DOHH2 (cell line): ENCODE results near the gene LCN2.

ENCODE experiments used
- H3F3A ChIP-seq: fragments of 200-600 bp; sonication (generic), shearing (Covaris generic); 2 replicates; pipeline ENCODE4 v1.6.0; 2016; ENCODE audit warnings: antibody characterized with exemption, mild to moderate bottlenecking; ENCODE audit not compliant: control insufficient read depth, insufficient read depth
- H3K27ac ChIP-seq: fragments of 200-600 bp; sonication (generic); 2 replicates; pipeline ENCODE4 v1.5.1; 2014; ENCODE audit warnings: low read depth, mild to moderate bottlenecking, low read length, moderate library complexity
- H3K27me3 ChIP-seq: fragments of 200-600 bp; sonication (generic); 2 replicates; pipeline ENCODE4 v1.6.1; 2014; ENCODE audit warnings: mild to moderate bottlenecking, low read length, mixed read lengths; ENCODE audit not compliant: control insufficient read depth
- H3K36me3 ChIP-seq: fragments of 200-600 bp; sonication (generic); 2 replicates; pipeline ENCODE4 v1.6.1; 2014; ENCODE audit warnings: mild to moderate bottlenecking, low read length, moderate library complexity, mixed read lengths; ENCODE audit not compliant: control insufficient read depth
- H3K4me1 ChIP-seq: fragments of 200-600 bp; sonication (generic); 2 replicates; pipeline ENCODE4 v1.6.1; 2014; ENCODE audit warnings: mild to moderate bottlenecking, low read length, mixed read lengths; ENCODE audit not compliant: control insufficient read depth
- H3K4me2 ChIP-seq: fragments of 200-600 bp; sonication (generic); 2 replicates; pipeline ENCODE4 v1.6.0; 2014; ENCODE audit warnings: mild to moderate bottlenecking, low read length, moderate library complexity
- H3K4me3 ChIP-seq: fragments of 200-600 bp; sonication (generic); 2 replicates; pipeline ENCODE4 v1.5.1; 2014; ENCODE audit warnings: mild to moderate bottlenecking, low read length, mixed read lengths
- H3K79me2 ChIP-seq: fragments of 200-600 bp; sonication (generic); 2 replicates; pipeline ENCODE4 v1.6.1; 2014; ENCODE audit warnings: mild to moderate bottlenecking, low read length, mixed read lengths; ENCODE audit not compliant: control insufficient read depth
- H3K9me2 ChIP-seq: fragments of 200-600 bp; sonication (generic); replicated peaks from 2 replicates; pipeline ENCODE4 v1.6.1; 2014; ENCODE audit warnings: mild to moderate bottlenecking, low read length, mixed read lengths; ENCODE audit not compliant: control insufficient read depth
- H3K9me3 ChIP-seq: fragments of 200-600 bp; sonication (generic); 2 replicates; pipeline ENCODE4 v1.6.1; 2014; ENCODE audit warnings: antibody characterized with exemption, low read length, mixed read lengths; ENCODE audit not compliant: control insufficient read depth, insufficient read depth
- H4K20me1 ChIP-seq: fragments of 200-600 bp; sonication (generic); 2 replicates; pipeline ENCODE4 v1.6.0; 2014; ENCODE audit warnings: low read depth, mild to moderate bottlenecking, antibody characterized with exemption, low read length, moderate library complexity; ENCODE audit not compliant: control insufficient read depth, insufficient read depth
- EZH2phosphoT487 ChIP-seq: fragments of 200-600 bp; sonication (generic); IDR thresholded peaks from 2 replicates; pipeline ENCODE4 v1.6.1; 2017; ENCODE audit warnings: borderline replicate concordance, mild to moderate bottlenecking, antibody characterized with exemption, low read length, moderate library complexity, mixed read lengths
- TF ChIP-seq, protein P1 (sequence below): fragments of 200-600 bp; sonication (generic); IDR thresholded peaks from one replicate; pipeline ENCODE4 v1.5.1; 2014; ENCODE audit warnings: antibody characterized with exemption, mild to moderate bottlenecking, low read depth, low read length; ENCODE audit not compliant: poor library complexity, severe bottlenecking

LCN2 gene

GRCh38 chr9:128143525-128144238 is 5.6 kb upstream of the LCN2 start:
- Histone ChIP-seq H3K27me3 (0 out of 2 replicates have a peak, but pooled peaks cover 2% of the 10 kb centered on the region), H3K4me2 (no peak overlapping the region), H3K27ac (no peak overlapping the region), H4K20me1 (no peaks in the 10 kb centered on the region), H3K79me2 (no peaks in the 10 kb centered on the region), H3K4me3 (no peak overlapping the region), H3K4me1 (no peaks in the 10 kb centered on the region), H3F3A (no peaks in the 10 kb centered on the region), H3K9me3 (no peaks in the 10 kb centered on the region), H3K36me3 (no peaks in the 10 kb centered on the region), H3K9me2 (no peaks in the 10 kb centered on the region)
- TF ChIP-seq EZH2phosphoT487: no peak
- TF ChIP-seq, protein P1, sequence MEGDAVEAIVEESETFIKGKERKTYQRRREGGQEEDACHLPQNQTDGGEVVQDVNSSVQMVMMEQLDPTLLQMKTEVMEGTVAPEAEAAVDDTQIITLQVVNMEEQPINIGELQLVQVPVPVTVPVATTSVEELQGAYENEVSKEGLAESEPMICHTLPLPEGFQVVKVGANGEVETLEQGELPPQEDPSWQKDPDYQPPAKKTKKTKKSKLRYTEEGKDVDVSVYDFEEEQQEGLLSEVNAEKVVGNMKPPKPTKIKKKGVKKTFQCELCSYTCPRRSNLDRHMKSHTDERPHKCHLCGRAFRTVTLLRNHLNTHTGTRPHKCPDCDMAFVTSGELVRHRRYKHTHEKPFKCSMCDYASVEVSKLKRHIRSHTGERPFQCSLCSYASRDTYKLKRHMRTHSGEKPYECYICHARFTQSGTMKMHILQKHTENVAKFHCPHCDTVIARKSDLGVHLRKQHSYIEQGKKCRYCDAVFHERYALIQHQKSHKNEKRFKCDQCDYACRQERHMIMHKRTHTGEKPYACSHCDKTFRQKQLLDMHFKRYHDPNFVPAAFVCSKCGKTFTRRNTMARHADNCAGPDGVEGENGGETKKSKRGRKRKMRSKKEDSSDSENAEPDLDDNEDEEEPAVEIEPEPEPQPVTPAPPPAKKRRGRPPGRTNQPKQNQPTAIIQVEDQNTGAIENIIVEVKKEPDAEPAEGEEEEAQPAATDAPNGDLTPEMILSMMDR: no peak

DNA sequence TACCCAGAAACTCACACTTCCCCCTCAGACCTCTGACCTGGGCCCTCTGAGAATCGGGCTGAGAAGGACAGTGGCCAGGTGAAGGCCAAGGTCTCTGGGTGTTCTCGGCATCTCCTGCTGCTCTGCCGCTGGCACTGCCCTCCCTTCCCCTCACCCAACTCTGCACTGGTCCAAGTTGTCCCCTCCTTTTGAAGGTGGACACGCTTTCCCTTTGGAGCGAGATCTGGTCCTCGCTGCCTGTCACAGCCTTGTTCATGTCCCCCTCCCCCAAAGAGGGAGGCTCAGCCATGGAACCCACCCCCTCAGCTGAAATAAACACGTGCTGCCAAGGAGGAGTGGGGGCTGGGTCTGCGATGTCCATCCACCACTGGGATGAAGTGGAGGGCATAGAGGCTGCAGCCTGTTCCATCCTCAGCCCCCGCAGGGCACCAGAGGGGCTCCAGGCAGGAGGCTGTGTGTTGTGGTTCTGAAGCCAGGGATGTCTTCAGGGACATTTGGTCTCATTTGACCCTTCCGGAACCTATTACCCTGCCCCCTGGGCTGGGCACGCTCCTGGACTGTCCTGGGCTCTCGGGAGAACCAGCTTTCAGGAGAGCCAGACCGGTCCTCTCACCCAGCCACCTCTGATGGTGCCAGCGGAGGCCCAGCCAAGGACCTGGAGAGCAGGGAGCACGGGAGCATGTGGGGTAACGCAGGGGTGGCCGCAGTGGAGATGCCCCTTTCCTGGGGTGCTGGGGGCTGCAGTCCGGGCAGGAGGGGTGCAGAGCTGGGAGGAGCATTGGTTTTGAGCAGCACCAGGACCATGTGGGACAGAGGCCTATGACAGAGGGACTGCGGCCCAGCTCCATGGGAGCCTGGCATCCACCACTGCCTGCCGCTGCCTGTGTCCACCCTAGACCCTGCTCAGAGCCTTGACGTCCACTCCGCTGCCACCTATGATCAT is 4.7 kb upstream of the LCN2 start:
- H3K4me2 ChIP-seq: no peak overlapping the region
- H3K79me2 ChIP-seq: no peaks in the 10 kb centered on the region
- no peak overlapping the region for H3K27ac ChIP-seq
- no peaks in the 10 kb centered on the region for H3K9me3 ChIP-seq
- no peaks in the 10 kb centered on the region for H4K20me1 ChIP-seq
- H3K4me3 ChIP-seq: no peak overlapping the region
- no peak for TF ChIP-seq EZH2phosphoT487
- TF ChIP-seq, protein P1: no peak
- H3K36me3 ChIP-seq: no peaks in the 10 kb centered on the region
- no peaks in the 10 kb centered on the region for H3K4me1 ChIP-seq
- no peaks in the 10 kb centered on the region for H3K9me2 ChIP-seq
- H3F3A ChIP-seq: no peaks in the 10 kb centered on the region
- 0 out of 2 replicates have a peak, but pooled peaks cover 2% of the 10 kb centered on the region for H3K27me3 ChIP-seq

DNA sequence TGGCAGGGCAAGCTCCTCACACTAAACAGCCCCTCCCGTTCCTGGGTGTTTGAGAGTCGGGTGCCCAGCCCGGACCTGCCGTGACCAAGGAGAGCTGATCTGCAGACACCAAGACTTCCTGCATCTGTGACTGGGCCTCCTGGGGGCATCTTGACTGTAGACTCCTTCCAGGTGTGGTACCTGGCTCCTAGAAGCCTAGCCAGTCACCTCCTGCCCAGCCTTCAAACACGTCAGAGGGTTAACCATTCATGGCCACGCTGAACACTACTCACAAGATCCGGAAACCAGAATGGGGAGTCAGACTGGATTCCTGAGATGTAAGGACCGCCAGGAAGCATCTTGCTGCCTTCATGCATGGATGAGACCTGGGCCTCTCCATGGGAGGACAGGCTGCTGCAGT is 3.7 kb upstream of the LCN2 start:
- Histone ChIP-seq H3K27ac (no peak overlapping the region), H4K20me1 (no peaks in the 10 kb centered on the region), H3F3A (no peaks in the 10 kb centered on the region), H3K9me2 (no peaks in the 10 kb centered on the region), H3K4me2 (no peak overlapping the region), H3K36me3 (no peaks in the 10 kb centered on the region), H3K27me3 (0 out of 2 replicates have a peak, but pooled peaks cover 2% of the 10 kb centered on the region), H3K4me3 (no peak overlapping the region), H3K9me3 (no peaks in the 10 kb centered on the region), H3K79me2 (no peaks in the 10 kb centered on the region), H3K4me1 (no peaks in the 10 kb centered on the region)
- TF ChIP-seq, protein P1: no peak
- no peak for TF ChIP-seq EZH2phosphoT487
